Measurements from ENCODE around the gene TMED1. TPM values are rescaled to one million over a fixed set of nuclear protein-coding genes. Genes with fewer than 3 reads are reported as not detected.

The TMED1 gene
- total RNA-seq, 1 experiment from 2014 or later, result 30.3 TPM

DNA sequence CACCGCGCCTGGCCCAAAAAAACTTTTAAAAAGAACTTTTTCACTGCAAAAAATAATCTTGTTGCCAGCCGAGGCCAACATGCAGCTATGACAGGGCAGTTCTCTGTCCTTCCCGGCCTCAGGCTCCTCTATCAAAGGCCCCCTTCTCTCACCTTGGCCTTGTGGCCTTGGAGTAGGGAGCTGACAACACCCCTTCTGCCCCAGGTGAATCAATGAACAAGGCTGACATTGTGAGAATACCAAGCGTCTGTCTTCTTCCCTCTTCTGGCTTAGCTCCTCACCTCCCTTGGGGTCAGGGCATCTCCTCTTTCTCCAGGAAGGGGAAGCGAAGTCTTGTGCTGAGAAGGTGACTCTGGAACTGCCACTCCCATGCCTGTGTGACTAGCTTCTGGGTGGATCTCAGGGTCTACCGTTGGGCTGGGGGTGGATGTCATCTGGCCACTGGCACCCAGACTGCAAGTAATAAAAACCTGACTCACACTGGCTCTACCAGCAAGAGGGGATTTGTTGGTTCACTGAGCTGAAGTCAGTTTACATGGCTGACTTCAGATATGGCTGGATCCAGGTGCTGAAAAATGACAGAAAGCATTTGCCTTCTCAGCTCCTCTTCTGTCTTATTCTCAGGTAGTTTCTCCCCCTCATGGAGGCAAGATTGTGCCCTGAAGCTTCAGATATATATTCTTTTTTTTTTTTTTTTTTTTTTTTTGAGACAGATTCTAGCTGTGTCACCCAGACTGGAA is 18.5 kb upstream of the TMED1 start:
- no peak overlapping the region for H3K4me3 ChIP-seq (ENCODE audit: low read depth in 2 of 2, low read length in 2 of 2)
- no peaks in the 10 kb centered on the region for H3K9me3 ChIP-seq (ENCODE audit: control insufficient read depth, insufficient read depth, low read depth, low read length)
- ATAC-seq (no peak), DNase-seq (ENCODE audit: low read depth, low spot score) (no peak)
- CTCF ChIA-PET, result interaction anchor here (0.6 to 1.8 kb wide), 2 partner anchors 10 to 183 kb away, joined by 3 to 12 read pairs; no protein-coding TSS in a partner anchor
- no TSS peak for BruUV-seq (replicated peaks)
- TF ChIP-seq, protein P1, sequence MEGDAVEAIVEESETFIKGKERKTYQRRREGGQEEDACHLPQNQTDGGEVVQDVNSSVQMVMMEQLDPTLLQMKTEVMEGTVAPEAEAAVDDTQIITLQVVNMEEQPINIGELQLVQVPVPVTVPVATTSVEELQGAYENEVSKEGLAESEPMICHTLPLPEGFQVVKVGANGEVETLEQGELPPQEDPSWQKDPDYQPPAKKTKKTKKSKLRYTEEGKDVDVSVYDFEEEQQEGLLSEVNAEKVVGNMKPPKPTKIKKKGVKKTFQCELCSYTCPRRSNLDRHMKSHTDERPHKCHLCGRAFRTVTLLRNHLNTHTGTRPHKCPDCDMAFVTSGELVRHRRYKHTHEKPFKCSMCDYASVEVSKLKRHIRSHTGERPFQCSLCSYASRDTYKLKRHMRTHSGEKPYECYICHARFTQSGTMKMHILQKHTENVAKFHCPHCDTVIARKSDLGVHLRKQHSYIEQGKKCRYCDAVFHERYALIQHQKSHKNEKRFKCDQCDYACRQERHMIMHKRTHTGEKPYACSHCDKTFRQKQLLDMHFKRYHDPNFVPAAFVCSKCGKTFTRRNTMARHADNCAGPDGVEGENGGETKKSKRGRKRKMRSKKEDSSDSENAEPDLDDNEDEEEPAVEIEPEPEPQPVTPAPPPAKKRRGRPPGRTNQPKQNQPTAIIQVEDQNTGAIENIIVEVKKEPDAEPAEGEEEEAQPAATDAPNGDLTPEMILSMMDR (IDR thresholded peaks at IDR 0.05), result no peak
- TF ChIP-seq POLR2AphosphoS5 (IDR thresholded peaks at IDR 0.05; ENCODE audit: low read depth, low read length), result no peak
- TF ChIP-seq, protein P2, sequence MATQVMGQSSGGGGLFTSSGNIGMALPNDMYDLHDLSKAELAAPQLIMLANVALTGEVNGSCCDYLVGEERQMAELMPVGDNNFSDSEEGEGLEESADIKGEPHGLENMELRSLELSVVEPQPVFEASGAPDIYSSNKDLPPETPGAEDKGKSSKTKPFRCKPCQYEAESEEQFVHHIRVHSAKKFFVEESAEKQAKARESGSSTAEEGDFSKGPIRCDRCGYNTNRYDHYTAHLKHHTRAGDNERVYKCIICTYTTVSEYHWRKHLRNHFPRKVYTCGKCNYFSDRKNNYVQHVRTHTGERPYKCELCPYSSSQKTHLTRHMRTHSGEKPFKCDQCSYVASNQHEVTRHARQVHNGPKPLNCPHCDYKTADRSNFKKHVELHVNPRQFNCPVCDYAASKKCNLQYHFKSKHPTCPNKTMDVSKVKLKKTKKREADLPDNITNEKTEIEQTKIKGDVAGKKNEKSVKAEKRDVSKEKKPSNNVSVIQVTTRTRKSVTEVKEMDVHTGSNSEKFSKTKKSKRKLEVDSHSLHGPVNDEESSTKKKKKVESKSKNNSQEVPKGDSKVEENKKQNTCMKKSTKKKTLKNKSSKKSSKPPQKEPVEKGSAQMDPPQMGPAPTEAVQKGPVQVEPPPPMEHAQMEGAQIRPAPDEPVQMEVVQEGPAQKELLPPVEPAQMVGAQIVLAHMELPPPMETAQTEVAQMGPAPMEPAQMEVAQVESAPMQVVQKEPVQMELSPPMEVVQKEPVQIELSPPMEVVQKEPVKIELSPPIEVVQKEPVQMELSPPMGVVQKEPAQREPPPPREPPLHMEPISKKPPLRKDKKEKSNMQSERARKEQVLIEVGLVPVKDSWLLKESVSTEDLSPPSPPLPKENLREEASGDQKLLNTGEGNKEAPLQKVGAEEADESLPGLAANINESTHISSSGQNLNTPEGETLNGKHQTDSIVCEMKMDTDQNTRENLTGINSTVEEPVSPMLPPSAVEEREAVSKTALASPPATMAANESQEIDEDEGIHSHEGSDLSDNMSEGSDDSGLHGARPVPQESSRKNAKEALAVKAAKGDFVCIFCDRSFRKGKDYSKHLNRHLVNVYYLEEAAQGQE (IDR thresholded peaks at IDR 0.05; ENCODE audit: insufficient read depth in 1 of 2, low read depth in 2 of 2, low read length in 1 of 2), result no peak
- no peak for TF ChIP-seq SIN3A (IDR thresholded peaks at IDR 0.05; ENCODE audit: borderline replicate concordance, insufficient read depth, low read depth, low read length)
- no peak for TF ChIP-seq TCF7L2 (IDR thresholded peaks at IDR 0.05; ENCODE audit: low read depth, low read length)
- POLR2A ChIA-PET, result interaction anchor here (0.6 kb wide), 1 partner anchor 28 kb away, joined by 4 read pairs; no protein-coding TSS in a partner anchor
- no peak overlapping the region for H3K27ac ChIP-seq (ENCODE audit: low read length)
- intact Hi-C loops (cut with micrococcal nuclease; ENCODE audit: unreplicated experiment), result no loop called here
- in situ Hi-C loops (cut with HindIII; ENCODE audit: low pct_unique_long_range_greater_than_20kb, low sequenced_read_pairs), result no loop called here
- H3K27me3 ChIP-seq (ENCODE audit: control insufficient read depth, insufficient read depth, low read length), result no peaks in the 10 kb centered on the region
- H3K36me3 ChIP-seq (ENCODE audit: control insufficient read depth, insufficient read depth, low read length), result no peaks in the 10 kb centered on the region
- H3K4me1 ChIP-seq (ENCODE audit: control insufficient read depth, insufficient read depth, low read length), result no peaks in the 10 kb centered on the region

DNA sequence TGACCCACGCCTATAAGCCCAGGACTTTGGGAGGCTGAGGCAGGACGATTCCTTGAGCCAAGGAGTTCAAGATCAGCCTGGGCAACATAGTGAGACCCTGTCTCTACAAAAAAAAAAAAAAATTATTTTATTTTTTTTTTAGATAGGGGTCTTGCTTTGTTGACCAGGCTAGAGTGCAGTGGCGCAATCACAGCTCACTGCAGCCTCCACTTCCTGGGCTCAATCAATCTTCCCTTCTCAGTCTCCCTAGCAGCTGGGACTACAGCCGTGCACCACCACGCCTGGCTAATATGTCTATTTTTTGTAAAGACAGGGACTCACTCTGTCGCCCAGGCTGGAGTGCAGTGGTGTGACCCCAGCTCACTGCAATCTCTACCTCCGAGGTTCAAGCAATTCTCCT is 16.9 kb upstream of the TMED1 start:
- in situ Hi-C loops (cut with HindIII; ENCODE audit: low pct_unique_long_range_greater_than_20kb, low sequenced_read_pairs), result no loop called here
- no peak for DNase-seq (ENCODE audit: low read depth, low spot score)
- Histone ChIP-seq H3K4me1 (ENCODE audit: control insufficient read depth, insufficient read depth, low read length) (no peaks in the 10 kb centered on the region), H3K9me3 (ENCODE audit: control insufficient read depth, insufficient read depth, low read depth, low read length) (no peaks in the 10 kb centered on the region), H3K27ac (ENCODE audit: low read length) (no peak overlapping the region), H3K4me3 (ENCODE audit: low read depth in 2 of 2, low read length in 2 of 2) (no peak overlapping the region), H3K27me3 (ENCODE audit: control insufficient read depth, insufficient read depth, low read length) (no peaks in the 10 kb centered on the region), H3K36me3 (ENCODE audit: control insufficient read depth, insufficient read depth, low read length) (no peaks in the 10 kb centered on the region)
- no TSS peak for BruUV-seq (replicated peaks)
- no peak for ATAC-seq
- ChIA-PET POLR2A (no interaction called here), CTCF (no interaction called here)
- TF ChIP-seq, protein P1 (IDR thresholded peaks at IDR 0.05), result no peak
- TF ChIP-seq, protein P2 (IDR thresholded peaks at IDR 0.05; ENCODE audit: insufficient read depth in 1 of 2, low read depth in 2 of 2, low read length in 1 of 2), result no peak
- TF ChIP-seq POLR2AphosphoS5 (IDR thresholded peaks at IDR 0.05; ENCODE audit: low read depth, low read length) (no peak), SIN3A (IDR thresholded peaks at IDR 0.05; ENCODE audit: borderline replicate concordance, insufficient read depth, low read depth, low read length) (no peak), TCF7L2 (IDR thresholded peaks at IDR 0.05; ENCODE audit: low read depth, low read length) (no peak)
- intact Hi-C loops (cut with micrococcal nuclease; ENCODE audit: unreplicated experiment), result no loop called here
